Ramos (cell line): ENCODE results near the gene NCOA1.
"Not testable (repeated sequence)": the region's sequence is repeated elsewhere in the genome, so short reads cannot be mapped to it uniquely, and the experiment has no call there.

ENCODE experiments used
- in situ Hi-C: fragments of 300-500 bp; cut with MboI; formaldehyde crosslinking; loops from one replicate; pipeline ENCODE4 v1.14.3; 2022; ENCODE audit warnings: low sequenced_read_pairs; ENCODE audit not compliant: unreplicated experiment

The NCOA1 gene

DNA sequence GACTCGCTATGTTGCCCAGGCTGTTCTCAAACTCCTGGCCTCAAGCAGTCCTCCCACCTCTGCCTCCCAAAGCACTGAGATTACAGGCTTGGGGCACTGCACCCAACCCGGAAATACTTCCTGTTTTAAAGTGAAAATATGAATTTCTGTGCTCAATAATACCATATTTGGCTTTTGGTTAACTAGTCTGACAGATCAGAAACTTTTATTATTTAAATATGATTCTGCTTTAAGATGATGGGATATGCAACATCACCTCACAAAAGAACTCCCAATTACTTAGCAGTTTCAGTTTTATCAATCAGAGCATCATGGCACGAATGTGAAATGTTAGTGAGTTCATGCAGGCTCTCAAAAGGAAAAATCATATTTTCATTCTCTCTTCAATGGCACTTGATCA lies 181.5 kb downstream of the NCOA1 start:
- in situ Hi-C loops, result no loop called here

DNA sequence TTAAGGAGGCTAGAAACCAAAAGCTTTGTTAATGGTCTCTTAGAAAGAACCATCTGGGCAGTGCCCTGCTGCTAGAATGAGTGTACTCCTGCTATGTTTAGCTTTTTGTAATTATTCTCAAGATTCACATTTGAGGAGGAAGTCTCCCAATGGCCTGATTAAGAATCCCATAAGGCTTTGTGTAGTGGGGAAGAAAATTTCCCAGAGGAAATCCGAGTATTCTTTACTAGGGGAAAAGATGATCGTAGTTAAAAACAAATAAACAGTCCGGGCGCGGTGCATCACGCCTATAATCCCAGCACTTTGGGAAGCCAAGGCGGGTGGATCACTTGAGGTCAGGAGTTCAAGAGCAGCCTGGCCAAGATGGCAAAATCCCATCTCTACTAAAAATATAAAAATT lies 184.3 kb downstream of the NCOA1 start:
- in situ Hi-C loops, result no loop called here

DNA sequence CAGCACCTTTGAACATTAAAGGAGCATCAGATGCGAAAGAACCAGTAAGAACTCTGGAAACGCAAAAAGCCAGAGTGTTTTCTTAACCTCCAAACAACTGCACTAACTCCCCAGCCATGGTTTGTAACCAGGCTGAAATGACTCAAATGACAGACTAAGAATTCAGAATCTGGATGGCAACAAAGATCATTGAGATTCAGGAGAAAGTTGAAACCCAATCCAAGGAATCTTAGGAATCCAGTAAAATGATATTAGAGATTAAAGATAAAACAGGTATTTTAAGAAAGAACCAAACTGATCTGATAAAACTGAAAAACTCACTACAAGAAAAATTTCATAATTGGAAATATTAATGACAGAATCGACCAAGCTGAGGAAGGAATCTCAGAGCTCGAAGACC lies 185.4 kb downstream of the NCOA1 start:
- in situ Hi-C loops, result no loop called here

DNA sequence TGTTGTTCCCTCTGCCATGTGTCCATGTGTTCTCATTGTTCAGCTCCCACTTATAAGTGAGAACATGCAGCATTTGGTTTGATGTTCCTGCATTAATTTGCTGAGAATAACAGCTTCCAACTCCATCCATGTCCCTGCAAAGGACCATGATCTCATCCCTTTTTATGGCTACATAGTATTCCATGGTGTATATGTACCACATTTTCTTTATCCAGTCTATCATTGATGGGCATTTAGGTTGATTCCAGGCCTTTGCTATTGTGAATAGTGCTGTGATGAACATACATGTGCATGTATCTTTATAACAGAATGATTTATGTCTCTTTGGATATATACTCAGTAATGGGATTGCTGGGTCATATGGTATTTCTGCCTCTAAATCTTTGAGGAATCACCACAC lies 187.0 kb downstream of the NCOA1 start:
- in situ Hi-C loops, result not testable (repeated sequence)

DNA sequence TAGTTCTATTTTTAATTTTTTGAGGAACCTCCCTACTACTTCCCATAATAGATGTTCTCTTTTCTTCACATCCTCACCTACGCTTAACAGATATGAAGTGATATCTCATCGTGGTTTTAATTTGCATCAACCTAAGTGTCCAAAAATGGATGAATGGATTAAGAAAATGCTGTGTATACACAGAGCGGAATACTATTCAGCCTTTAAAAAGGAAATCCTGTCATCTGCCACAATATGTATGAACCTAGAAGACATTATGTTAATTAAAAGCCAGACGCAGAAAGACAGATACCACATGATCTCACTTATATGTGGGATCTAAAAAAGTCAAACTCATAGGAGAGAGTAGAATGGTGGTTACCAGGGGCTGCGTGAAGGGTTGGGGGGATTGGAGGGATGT lies 189.1 kb downstream of the NCOA1 start:
- in situ Hi-C loops, result no loop called here

DNA sequence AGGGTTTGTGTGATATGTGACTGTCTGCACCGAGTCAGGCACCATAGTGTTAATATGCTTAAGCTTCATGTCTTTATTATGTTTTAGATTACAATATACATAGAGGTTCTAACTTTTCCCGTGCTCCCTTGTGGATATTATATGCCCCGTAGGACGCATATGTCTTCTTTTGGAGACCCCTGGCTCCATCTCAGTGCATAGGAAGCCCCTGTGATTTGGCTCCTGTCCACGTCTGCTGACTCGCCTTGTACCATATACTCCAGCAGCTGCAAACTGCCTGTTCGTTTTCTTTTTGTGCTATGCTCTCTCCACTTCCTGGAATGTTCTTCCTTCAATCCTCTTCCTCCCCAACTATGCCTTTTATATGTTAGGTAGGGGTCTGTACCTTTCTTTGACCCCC lies 191.2 kb downstream of the NCOA1 start:
- in situ Hi-C loops, result no loop called here

DNA sequence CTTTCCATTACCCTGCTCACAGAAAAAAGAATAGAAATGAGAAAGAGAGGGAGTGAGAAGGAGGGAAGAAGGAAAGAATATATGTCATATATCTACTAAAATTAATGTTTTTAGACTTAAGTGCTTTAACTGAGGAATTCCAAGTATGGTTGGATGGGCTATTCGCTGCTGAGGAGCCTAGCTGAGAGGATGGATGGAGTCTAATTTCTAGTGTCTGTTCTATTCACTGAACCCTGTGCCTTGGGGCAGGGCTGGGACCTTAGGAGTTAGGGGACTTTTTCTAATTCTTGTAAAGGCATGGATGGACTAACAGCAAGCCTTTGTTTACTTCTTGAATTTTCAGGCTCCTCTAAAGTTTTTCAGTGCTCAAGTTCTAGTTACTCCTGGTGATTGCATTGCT lies 192.4 kb downstream of the NCOA1 start:
- in situ Hi-C loops, result no loop called here

DNA sequence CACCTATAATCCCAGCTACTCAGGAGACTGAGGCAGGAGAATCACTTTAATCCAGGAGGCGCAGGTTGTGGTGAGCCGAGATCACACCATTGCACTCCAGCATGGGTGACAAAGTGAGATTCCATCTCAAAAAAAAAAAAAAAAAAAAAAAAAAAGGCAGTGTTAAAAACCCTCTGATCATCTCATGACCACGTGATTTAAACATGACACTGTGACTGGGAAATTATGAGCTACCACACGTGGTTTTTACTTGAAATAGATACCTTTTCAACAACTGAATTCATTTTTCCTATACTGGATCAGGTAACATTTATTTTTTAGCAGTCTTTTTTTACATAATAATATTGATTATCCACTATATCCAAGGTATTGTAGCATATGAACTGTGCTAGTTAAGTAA lies 199.5 kb downstream of the NCOA1 start:
- in situ Hi-C loops, result no loop called here

DNA sequence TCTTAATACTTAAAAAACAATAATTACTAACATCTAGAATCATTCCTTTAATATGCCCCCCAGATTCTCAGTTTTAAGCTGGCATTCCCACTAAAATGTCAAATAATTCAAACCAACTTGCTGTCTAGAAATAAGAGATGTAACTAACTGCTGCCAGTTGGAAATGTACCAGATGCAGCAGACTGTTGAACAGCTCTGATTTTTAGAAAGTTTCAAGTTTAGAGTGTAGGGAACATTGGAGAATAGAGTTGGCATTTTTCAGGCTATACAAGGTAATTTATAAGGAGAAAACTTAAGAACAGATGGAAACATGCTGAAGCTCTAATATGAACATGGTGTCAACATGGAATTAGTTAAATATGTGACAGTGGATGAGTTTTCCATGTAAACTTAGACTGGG lies 200.8 kb downstream of the NCOA1 start:
- in situ Hi-C loops, result no loop called here

DNA sequence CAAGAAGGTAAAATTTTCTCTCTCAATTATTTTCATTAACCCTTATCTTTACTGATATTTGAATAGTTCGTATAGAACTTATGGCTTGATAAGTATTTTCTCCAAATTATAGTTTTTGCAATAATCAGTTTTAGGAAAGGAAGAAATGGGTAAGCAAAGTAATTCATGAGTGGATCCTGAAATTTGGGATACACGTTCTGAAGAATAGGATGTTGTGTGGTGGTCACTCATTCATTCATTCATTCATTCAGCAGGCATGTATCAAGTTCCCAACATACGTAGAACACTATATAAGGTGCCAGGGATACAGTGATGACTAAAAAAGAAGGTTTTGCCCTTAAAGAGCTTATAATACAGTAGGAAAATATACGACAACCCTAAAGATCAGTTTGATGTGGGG lies 206.7 kb downstream of the NCOA1 start:
- in situ Hi-C loops, result no loop called here

DNA sequence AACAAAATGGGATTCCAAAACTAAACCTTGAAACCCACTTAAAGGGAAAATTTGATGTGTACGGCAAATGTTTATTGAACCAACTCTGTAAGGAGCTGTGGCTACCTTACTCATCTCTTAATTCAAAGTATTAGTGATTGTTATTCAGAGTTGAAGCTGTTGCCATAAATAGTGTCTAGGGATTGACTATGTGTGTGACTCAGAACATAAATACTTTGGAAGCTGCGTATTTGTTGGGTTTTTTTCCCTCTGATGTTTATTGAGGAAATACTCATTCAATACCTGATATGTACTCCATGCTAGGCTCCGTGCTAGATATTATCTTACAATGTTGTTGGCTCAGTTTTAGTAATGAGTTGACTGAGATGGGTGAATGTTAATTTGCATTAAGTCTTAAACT lies 211.7 kb downstream of the NCOA1 start:
- in situ Hi-C loops, result no loop called here

DNA sequence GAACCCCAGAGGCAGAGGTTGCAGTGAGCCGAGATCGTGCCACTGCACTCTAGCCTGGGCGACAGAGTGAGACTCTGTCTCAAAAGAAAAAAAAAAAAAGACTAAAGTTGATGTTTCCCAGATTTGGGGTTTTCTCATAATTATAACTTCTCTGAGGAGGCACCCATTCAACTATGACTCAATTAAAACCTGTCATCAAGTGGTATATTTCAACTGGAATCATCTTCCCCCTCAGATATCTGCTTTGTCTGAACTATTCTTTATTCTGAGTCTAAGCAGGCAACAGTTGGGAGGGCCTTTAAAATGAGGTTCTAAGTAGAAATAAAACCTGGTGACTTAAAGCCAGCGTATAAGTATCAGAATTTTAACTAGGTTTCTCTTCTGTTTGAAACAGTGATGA lies 213.6 kb downstream of the NCOA1 start:
- in situ Hi-C loops, result no loop called here

DNA sequence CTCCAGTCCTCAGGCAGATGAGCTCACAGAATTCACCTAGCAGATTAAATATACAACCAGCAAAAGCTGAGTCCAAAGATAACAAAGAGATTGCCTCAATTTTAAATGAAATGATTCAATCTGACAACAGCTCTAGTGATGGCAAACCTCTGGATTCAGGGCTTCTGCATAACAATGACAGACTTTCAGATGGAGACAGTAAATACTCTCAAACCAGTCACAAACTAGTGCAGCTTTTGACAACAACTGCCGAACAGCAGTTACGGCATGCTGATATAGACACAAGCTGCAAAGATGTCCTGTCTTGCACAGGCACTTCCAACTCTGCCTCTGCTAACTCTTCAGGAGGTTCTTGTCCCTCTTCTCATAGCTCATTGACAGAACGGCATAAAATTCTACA lies 216.1 kb downstream of the NCOA1 start:
- in situ Hi-C loops, result no loop called here

DNA sequence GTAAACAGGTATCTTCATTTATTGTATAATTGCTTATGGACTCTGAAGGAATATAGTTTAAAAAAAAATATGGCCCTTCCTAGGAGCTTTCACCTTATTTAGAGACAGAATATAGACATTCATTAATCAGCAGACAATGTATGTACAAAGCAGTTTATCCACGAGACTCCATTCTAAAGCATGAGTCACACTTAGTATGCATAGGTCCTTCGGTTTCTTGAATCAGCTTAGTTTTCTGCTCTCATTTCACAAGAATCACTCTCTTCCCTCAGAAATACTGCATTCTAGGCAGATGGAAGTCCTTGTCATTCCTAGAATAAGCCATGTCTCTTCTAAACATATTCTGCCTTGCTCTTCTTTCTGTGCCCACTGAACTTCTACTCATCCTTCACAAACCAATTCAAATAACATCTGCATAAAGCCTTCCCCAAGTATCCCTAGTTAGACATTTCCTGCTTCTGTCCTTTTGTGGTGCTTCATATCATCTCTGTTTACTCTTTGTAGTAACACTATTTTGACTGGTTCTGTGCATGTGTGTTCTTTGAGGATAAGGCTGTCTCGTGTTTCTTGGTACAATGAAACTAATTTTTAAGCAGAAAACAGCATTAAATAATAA lies 217.6 kb downstream of the NCOA1 start:
- in situ Hi-C loops, result no loop called here

DNA sequence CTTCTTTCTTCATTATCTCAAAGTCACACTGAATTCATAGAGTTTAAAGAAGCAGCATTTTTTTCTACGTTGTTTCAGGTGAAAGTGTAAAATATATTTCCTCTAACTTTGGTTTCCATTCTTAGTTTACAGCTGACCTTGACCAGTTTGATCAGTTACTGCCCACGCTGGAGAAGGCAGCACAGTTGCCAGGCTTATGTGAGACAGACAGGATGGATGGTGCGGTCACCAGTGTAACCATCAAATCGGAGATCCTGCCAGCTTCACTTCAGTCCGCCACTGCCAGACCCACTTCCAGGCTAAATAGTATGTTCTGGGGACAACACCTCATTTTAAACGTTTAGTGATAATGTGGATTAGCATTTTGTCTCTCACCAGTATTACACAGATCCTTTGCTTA lies 219.8 kb downstream of the NCOA1 start:
- in situ Hi-C loops, result no loop called here

DNA sequence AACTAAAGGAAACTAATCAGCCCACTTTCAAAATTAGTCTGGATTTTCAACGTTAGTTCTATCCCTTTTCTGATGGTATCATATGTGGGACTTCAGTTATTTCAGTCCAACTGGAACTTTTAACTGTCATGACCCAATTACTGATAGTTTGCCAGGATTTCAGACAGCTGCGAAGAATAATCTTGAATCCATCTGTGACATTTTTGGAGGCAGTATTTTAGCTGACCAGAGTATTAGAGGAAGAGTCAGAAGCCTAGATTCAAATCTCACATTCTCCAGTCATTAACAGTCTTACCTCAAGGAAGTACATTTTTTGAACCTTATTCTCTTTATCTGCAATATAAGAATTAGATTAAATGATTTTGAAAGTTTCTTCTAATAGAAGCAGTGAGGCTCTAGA lies 220.8 kb downstream of the NCOA1 start:
- in situ Hi-C loops, result no loop called here

DNA sequence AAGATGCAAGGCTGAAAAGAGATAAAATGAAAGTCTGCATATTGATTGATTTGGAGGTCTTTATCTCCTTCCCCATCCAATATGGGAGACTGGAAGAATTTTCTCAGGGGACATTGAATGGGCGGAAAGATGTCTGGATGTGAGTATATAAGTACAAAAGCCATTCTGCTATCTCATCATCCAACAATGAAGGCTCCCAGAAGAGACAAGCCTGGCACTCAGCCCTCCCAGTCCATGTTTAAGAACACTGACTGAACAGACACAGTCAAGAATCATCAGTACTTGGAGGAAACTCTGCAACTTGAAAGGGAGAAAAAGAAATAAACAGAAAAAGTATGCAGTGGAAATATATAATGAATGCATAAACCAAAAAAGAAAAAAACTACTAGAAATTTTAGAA lies 221.2 kb downstream of the NCOA1 start:
- in situ Hi-C loops, result no loop called here

DNA sequence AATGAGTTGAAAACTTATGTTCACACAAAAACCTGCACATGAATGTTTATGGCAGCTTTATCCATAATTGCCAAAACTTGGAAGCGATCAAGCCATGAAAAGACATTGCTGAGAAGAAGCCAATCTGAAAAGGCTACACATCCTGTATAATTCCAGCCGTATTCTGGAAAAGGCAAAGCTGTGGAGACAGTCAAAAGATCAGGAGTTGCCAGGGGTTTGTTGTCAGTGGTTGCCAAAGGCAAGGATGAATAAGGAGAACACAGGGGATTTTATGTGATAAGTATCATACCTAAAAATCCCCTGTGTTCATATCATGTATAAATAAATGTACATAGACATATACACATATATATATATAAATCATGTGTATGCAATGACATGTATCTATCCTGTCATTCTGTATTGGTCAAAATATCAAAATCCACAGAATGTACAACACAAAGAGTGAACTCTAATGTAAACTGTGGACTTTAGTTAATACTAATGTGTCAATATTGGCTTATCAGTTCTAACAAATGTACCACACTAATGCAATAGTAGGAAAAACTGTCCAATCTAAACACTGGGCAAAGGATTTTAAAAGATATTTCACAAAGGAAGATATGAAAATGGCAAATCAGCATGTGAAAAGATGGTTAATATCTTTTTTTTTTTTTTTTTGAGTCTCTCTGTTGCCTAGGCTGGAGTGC lies 226.4 kb downstream of the NCOA1 start:
- in situ Hi-C loops, result no loop called here

DNA sequence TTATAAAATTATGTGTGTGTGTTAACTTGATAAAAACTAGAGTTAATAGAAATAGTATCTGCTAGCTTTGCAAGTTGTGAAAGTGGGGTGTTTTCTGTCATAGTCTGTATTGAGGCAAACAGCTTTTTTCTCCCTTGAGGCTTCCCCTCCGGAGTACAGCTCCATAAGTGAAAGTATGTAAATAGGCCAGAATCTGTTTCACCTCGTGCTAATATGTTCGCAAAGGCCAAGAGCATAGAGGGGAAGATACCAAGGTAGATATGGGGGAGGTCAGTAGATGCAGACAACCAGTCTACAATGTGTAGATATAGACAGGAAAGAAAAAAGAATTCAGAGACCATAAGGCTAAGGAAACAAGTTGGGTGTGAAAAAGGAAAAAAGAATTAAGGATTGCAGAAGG lies 229.3 kb downstream of the NCOA1 start:
- in situ Hi-C loops, result no loop called here

DNA sequence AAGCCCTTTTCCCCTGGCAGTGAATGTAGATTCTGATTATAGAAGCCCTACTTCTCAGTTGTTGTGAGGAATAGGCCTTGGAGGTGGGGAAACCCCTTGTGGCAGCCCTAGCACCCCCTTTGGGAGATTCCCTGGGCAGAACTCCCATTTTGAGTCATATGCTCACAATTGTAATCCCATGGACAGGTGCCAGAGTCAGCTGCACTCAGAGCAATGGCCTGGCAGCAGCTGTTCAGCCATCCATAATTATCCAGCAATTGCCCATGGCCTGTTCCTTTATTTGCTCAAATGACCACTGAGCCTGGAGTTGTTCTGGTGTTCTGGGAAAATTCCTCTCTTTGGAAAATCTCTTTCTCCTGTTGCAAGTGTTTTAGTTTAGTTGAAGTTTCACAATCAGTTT lies 230.4 kb downstream of the NCOA1 start:
- in situ Hi-C loops, result no loop called here

DNA sequence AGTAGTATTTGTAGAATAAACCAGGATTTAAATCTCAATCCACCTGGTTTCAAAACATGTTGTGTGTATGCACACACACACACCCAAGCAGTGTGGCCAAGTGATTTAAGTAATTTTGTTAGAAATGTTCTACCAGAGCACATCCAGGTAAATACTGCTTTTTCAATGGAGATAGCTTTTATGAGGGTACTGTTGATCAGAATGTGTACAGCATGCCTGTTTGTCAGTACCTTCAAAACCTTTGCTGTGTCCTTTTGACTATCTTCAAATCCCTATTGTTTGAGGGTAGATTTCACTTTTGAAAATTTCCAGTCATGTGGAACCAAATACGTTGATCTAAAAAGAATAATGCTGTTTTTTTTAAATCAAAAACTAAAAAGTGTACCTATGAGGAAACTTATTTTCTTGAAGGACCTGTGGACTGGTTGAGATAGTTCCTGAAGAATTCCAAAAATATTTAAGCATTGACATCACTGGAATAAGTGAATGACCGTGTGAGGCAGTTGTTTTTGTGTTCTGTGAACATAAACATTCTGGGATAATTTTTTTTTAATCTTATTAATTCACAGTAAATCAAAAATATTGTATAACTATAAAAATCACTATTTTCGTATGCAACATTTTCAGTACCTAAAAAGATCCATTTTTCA lies 231.2 kb downstream of the NCOA1 start:
- in situ Hi-C loops, result no loop called here

DNA sequence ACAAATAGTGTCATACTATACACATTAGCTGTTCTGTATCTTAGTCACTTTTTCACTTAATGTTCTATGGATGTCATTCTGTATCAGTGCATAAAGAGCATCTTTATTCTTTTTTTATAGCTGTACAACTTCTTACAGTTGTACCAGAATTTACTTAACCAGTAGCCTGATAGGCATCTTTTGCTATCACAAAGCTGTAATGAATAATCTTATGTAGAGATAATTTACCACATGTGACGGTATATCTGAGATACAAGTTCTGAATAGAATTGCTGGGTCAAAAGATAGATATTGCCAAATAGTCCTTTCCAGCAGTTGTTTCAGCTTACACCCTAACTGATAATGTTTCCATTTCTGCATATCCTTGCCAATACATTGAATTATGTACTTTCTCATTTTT lies 232.1 kb downstream of the NCOA1 start:
- in situ Hi-C loops, result no loop called here
